Thymus (tissue), 11 donors: ENCODE results near the gene HS6ST1. TPM values are rescaled to one million over a fixed set of nuclear protein-coding genes. Genes with fewer than 3 reads are reported as not detected.

Source experiments
- DNase-seq, 9 donors: peaks; one replicate each; pipeline ENCODE4 v3.0.0-alpha.2; 2013; ENCODE audit warnings: low spot score in 9 of 9, low read depth in 6 of 9, missing footprints in 1 of 9
- H3K27ac ChIP-seq, 2 donors: one replicate each; pipeline ENCODE4 v1.5.1; 2013; ENCODE audit warnings: control low read depth in 1 of 2, low read depth in 1 of 2, low read length in 1 of 2, mild to moderate bottlenecking in 1 of 2, moderate library complexity in 1 of 2
- H3K27me3 ChIP-seq, 2 donors: one replicate each; pipeline ENCODE4 v1.5.1; 2013; ENCODE audit warnings: low read length in 1 of 2; ENCODE audit not compliant: control insufficient read depth in 2 of 2, insufficient read depth in 1 of 2
- H3K36me3 ChIP-seq, 2 donors: one replicate each; pipeline ENCODE4 v1.5.1; 2013; ENCODE audit warnings: low read length in 1 of 2, mild to moderate bottlenecking in 1 of 2, moderate library complexity in 1 of 2; ENCODE audit not compliant: control insufficient read depth in 2 of 2, insufficient read depth in 2 of 2
- H3K4me1 ChIP-seq, 2 donors: one replicate each; pipeline ENCODE4 v1.5.1; 2013; ENCODE audit warnings: low read length in 2 of 2; ENCODE audit not compliant: control insufficient read depth in 2 of 2, insufficient read depth in 2 of 2
- H3K4me3 ChIP-seq, 2 donors: one replicate each; pipeline ENCODE4 v1.5.1; 2013; ENCODE audit warnings: low read length in 2 of 2, control low read depth in 1 of 2, mild to moderate bottlenecking in 1 of 2
- H3K9me3 ChIP-seq, 2 donors: one replicate each; pipeline ENCODE4 v1.5.1; 2013; ENCODE audit warnings: low read length in 1 of 2, mild to moderate bottlenecking in 1 of 2; ENCODE audit not compliant: control insufficient read depth in 2 of 2, insufficient read depth in 1 of 2
- WGBS: extraction: QIAGEN DNeasy Blood & Tissue Kit; methylation state at CpG from one replicate; pipeline ENCODE4 v1.1.7; 2013; 5-methylcytosine and 5-hydroxymethylcytosine counted together
- polyA plus RNA-seq: library from polyadenylated mRNA; stranded (reverse); fragments of 200-250 nt; gene quantifications from one replicate; pipeline ENCODE4 v1.2.3, GENCODE V29; 2013
- total RNA-seq: library from RNA; stranded (reverse); fragments of 120-200 nt; gene quantifications from one replicate; pipeline ENCODE4 v1.2.4, GENCODE V29; 2013
- donor health status: healthy.

The HS6ST1 gene
- total and polyA plus RNA-seq, 2 donors, result 20.0 to 35.2 TPM

- DNase-seq, result no peak
- no peaks in the 10 kb centered on the region for H3K27me3 ChIP-seq
- no peaks in the 10 kb centered on the region for H3K9me3 ChIP-seq
- 97% methylated on average over 16 of the region's 16 CpGs for WGBS
- no peak overlapping the region for H3K27ac ChIP-seq
- no peaks in the 10 kb centered on the region for H3K4me1 ChIP-seq
- peaks cover 3 to 45% of the 10 kb centered on the region in 2 donors for H3K36me3 ChIP-seq
- H3K4me3 ChIP-seq, result no peak overlapping the region
Measured at GRCh38 chr2:128298846-128299507, 19.7 kb downstream of the HS6ST1 start.

GRCh38 chr2:128298286-128298685 is 20.4 kb downstream of the HS6ST1 start:
- Histone ChIP-seq H3K27ac (no peak overlapping the region), H3K36me3 (peaks cover 6 to 42% of the 10 kb centered on the region in 2 donors), H3K9me3 (no peaks in the 10 kb centered on the region), H3K27me3 (no peaks in the 10 kb centered on the region), H3K4me3 (no peak overlapping the region), H3K4me1 (no peaks in the 10 kb centered on the region)
- WGBS, result 98% methylated on average over 7 of the region's 7 CpGs
- DNase-seq, result no peak

GRCh38 chr2:128293870-128294455 is 24.7 kb downstream of the HS6ST1 start:
- Histone ChIP-seq H3K27me3 (no peaks in the 10 kb centered on the region), H3K4me1 (peaks cover 0 to 2% of the 10 kb centered on the region in 2 donors), H3K27ac (no peak overlapping the region), H3K36me3 (peaks cover 8 to 37% of the 10 kb centered on the region in 2 donors), H3K9me3 (no peaks in the 10 kb centered on the region), H3K4me3 (no peak overlapping the region)
- WGBS, result 98% methylated on average over 8 of the region's 8 CpGs
- no peak for DNase-seq

GRCh38 chr2:128293426-128293755 is 25.3 kb downstream of the HS6ST1 start:
- 98% methylated on average over 8 of the region's 8 CpGs for WGBS
- peaks cover 8 to 40% of the 10 kb centered on the region in 2 donors for H3K36me3 ChIP-seq
- no peak for DNase-seq
- H3K9me3 ChIP-seq, result no peaks in the 10 kb centered on the region
- no peak overlapping the region for H3K27ac ChIP-seq
- H3K27me3 ChIP-seq, result no peaks in the 10 kb centered on the region
- no peak overlapping the region for H3K4me3 ChIP-seq
- H3K4me1 ChIP-seq, result peaks cover 5 to 8% of the 10 kb centered on the region in 2 donors

GRCh38 chr2:128292599-128293425 is 25.9 kb downstream of the HS6ST1 start:
- H3K36me3 ChIP-seq, result peaks cover 9 to 41% of the 10 kb centered on the region in 2 donors
- no peaks in the 10 kb centered on the region for H3K27me3 ChIP-seq
- WGBS, result 96% methylated on average over 21 of the region's 21 CpGs
- no peak overlapping the region for H3K4me3 ChIP-seq
- H3K4me1 ChIP-seq, result peaks cover 5 to 10% of the 10 kb centered on the region in 2 donors
- H3K9me3 ChIP-seq, result no peaks in the 10 kb centered on the region
- no peak for DNase-seq
- no peak overlapping the region for H3K27ac ChIP-seq

- Histone ChIP-seq H3K4me1 (peaks cover 5 to 10% of the 10 kb centered on the region in 2 donors), H3K4me3 (no peak overlapping the region), H3K27ac (no peak overlapping the region), H3K9me3 (no peaks in the 10 kb centered on the region), H3K27me3 (no peaks in the 10 kb centered on the region), H3K36me3 (peaks cover 16 to 49% of the 10 kb centered on the region in 2 donors)
- WGBS, result 99% methylated on average over 19 of the region's 19 CpGs
- no peak for DNase-seq
Measured at GRCh38 chr2:128291844-128292598, 26.6 kb downstream of the HS6ST1 start.

GRCh38 chr2:128291161-128291843 is 27.4 kb downstream of the HS6ST1 start:
- DNase-seq, result no peak
- H3K4me3 ChIP-seq, result no peak overlapping the region
- no peaks in the 10 kb centered on the region for H3K9me3 ChIP-seq
- 96% methylated on average over 13 of the region's 13 CpGs for WGBS
- no peak overlapping the region for H3K27ac ChIP-seq
- H3K27me3 ChIP-seq, result no peaks in the 10 kb centered on the region
- H3K36me3 ChIP-seq, result peaks cover 23 to 54% of the 10 kb centered on the region in 2 donors
- peaks cover 5 to 10% of the 10 kb centered on the region in 2 donors for H3K4me1 ChIP-seq

- WGBS, result 97% methylated on average over 3 of the region's 3 CpGs
- peaks cover 5 to 10% of the 10 kb centered on the region in 2 donors for H3K4me1 ChIP-seq
- no peak overlapping the region for H3K4me3 ChIP-seq
- H3K27me3 ChIP-seq, result no peaks in the 10 kb centered on the region
- H3K9me3 ChIP-seq, result no peaks in the 10 kb centered on the region
- no peak overlapping the region for H3K27ac ChIP-seq
- no peak for DNase-seq
- peaks cover 32 to 59% of the 10 kb centered on the region in 2 donors for H3K36me3 ChIP-seq
Measured at GRCh38 chr2:128290356-128290755, 28.3 kb downstream of the HS6ST1 start.
